NK-92 treated with Interleukin-12 subunit alpha and Interleukin-12 subunit beta, amount 100 ng/mL, for 24 hours (cell line): Measurements from ENCODE around the gene CASTOR2.
"Not testable (repeated sequence)": the region's sequence is repeated elsewhere in the genome, so short reads cannot be mapped to it uniquely, and the experiment has no call there.

Experiments used
- DNase-seq: peaks from one replicate; lab custom pipeline; 2025; lab: John Stamatoyannopoulos, UW

CASTOR2 gene

DNA sequence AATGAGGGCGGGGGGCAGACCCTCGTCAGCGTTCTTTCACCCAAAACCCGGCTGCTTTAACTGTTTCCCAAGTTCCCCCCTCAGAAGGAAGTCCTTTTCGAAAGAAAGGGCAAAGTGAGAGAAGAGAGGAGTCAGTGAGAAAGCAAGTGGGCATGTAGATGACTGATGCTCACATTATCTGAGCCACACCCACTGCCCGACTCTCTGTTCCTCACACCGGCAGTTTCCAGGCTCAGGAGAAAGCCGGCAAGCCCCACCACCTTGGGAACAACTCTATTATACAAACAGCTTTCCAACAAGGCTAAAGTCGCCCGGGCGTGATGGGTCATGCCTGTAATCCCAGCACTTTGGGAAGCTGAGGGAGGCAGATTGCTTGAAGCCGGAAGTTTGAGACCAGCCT lies 86.0 kb downstream of the CASTOR2 start:
- no peak for DNase-seq

DNA sequence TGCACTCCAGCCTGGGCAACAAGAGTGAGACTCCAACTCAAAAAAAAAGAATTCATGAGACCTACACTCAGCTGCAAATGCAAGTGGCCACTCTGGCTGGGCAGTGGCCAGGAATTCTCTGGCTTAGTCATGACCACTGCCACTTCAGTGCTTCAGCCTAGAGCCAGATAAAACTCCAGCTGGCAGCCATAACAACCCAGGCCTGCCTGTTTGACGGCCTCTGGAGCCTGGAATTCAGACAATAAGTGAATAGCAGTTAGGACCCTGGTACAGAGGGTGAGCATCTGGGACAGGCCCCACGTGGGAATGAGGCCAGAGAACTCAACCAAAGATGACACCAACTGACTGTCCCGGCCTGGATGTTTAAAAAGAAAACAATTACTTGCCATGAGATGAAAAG lies 90.2 kb downstream of the CASTOR2 start:
- DNase-seq = no peak

GRCh38 chr7:75055155-75055554 lies 90.7 kb downstream of the CASTOR2 start:
- no peak for DNase-seq

DNA sequence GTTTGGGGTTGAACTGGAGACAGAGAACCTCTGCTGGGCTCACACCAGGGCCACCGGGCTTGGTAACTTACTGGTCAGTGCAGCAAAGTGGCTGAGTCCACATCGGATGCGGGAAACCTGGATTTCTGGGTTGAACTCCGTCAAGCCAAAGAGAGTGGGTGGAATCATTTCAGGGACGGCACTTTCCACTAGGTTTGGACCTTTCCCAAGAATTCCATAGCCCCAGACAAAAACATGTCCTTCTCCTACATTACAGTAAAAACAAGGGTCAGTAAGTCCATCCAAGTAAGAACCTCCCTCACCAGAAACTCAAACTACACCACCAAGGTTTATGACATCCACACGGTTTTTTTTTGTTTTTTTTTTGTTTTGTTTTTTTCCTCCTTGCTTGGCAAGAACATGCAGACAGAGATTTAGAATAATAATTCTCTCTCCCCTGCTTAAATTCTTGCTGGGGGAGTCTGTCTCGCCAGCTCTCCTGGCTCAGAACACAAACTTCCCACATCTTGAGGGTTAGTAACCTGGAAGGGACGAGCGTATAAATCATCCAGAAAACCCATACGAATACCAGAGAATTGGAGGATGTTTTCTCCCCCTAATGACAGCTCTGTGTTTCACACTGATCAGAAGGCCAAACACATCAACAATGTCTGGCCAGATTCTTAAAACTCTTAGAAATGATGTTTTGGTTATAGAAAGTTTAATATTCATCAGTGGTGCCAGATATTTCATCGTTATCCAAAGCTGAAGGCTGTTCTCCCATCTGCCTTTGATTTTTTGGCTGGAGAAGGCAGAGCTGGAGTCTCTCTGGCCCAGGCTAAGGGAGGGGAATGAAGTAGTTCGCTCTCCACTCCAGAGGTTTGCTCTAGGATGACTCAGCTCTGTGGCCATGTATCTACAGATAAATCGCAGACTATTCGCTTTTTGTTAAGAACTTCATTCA lies 91.6 kb downstream of the CASTOR2 start:
- DNase-seq = no peak

GRCh38 chr7:75058406-75058805 lies 93.9 kb downstream of the CASTOR2 start:
- no peak for DNase-seq

- no peak for DNase-seq
Measured at GRCh38 chr7:75064291-75064690, 99.8 kb downstream of the CASTOR2 start.

- DNase-seq = no peak
Measured at GRCh38 chr7:75064801-75065200, 100.3 kb downstream of the CASTOR2 start.

DNA sequence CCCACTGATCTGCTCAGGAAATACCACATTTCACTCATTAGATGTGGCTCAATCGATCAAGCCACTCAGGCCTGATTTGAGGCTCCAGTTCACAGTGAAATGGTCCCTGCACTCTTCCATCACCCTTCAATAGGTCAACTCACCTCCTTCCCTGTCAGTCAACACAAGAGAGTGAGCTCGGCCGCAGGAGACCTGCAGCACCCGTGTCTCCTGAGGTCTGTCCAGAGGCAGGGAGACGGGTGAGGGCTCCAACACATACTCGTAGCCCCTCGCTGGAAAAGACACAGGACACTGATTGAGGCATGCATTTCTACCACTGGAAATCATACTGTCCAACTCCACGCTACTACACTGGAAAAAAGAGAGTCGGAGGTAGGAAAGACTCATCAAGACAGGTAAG lies 102.0 kb downstream of the CASTOR2 start:
- DNase-seq = no peak

DNA sequence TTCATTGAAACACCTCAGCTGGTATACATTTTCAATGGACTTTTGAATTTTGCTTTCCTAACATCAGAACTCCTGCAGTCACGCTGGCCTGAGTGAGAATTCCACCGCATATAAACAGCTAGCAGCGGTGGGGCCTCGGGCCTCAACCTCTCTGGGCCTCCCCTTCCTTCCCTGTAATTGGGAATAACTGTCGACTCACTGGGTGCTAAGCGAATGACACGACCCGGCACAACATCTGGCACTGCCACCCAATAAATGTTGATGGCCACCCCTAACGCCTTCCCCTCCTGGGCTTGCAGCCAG lies 108.4 kb downstream of the CASTOR2 start:
- no peak for DNase-seq

GRCh38 chr7:75074262-75074641 lies 109.7 kb downstream of the CASTOR2 start:
- not testable (repeated sequence) for DNase-seq
